Hepatocyte (in vitro differentiated cells): ENCODE results near the gene ARMC7.

Experiments used
- CTCF ChIP-seq: fragments of 200-600 bp; sonication (generic); IDR thresholded peaks from 2 replicates; pipeline ENCODE4 v1.5.1; 2016; ENCODE audit warnings: antibody characterized with exemption, mild to moderate bottlenecking; ENCODE audit not compliant: poor library complexity
- EZH2 ChIP-seq: fragments of 200-600 bp; sonication (generic); IDR thresholded peaks from 2 replicates; pipeline ENCODE4 v1.6.1; 2016; ENCODE audit warnings: antibody characterized with exemption, mild to moderate bottlenecking, borderline replicate concordance

- TF ChIP-seq CTCF (no peak), EZH2 (no peak)
Observed at GRCh38 chr17:75168998-75169397, 59.2 kb downstream of the ARMC7 start.
